Hepatocyte (in vitro differentiated cells): Measurements from ENCODE around the gene HERC6. TPM values are rescaled to one million over a fixed set of nuclear protein-coding genes. Genes with fewer than 3 reads are reported as not detected.
"Not testable (repeated sequence)": the region's sequence is repeated elsewhere in the genome, so short reads cannot be mapped to it uniquely, and the experiment has no call there.

Source experiments
- DNase-seq: peaks from one replicate; pipeline ENCODE4 v3.0.0-alpha.2; 2016; ENCODE audit warnings: low spot score
- H2AFZ ChIP-seq: fragments of 200-600 bp; sonication (generic); 2 replicates; pipeline ENCODE4 v1.6.0; 2016; ENCODE audit warnings: antibody characterized with exemption, mild to moderate bottlenecking
- H3K27ac ChIP-seq: fragments of 200-600 bp; sonication (generic); 2 replicates; pipeline ENCODE4 v1.5.1; 2016; ENCODE audit warnings: mild to moderate bottlenecking
- H3K27me3 ChIP-seq: fragments of 200-600 bp; sonication (generic); 2 replicates; pipeline ENCODE4 v1.6.1; 2016
- H3K36me3 ChIP-seq: fragments of 200-600 bp; sonication (generic); replicated peaks from 2 replicates; pipeline ENCODE4 v1.5.1; 2016; ENCODE audit warnings: low read depth; ENCODE audit not compliant: insufficient read depth
- H3K4me1 ChIP-seq: fragments of 200-600 bp; sonication (generic); 2 replicates; pipeline ENCODE4 v1.5.1; 2016; ENCODE audit warnings: mild to moderate bottlenecking, moderate library complexity; ENCODE audit not compliant: insufficient read depth
- H3K4me2 ChIP-seq: fragments of 200-600 bp; sonication (generic); 2 replicates; pipeline ENCODE4 v1.6.0; 2016
- H3K4me3 ChIP-seq: fragments of 200-600 bp; sonication (generic); 2 replicates; pipeline ENCODE4 v1.5.1; 2016; ENCODE audit warnings: mild to moderate bottlenecking
- H3K79me2 ChIP-seq: fragments of 200-600 bp; sonication (generic); 2 replicates; pipeline ENCODE4 v1.6.0; 2017; ENCODE audit warnings: mild to moderate bottlenecking
- H3K9me2 ChIP-seq: fragments of 200-600 bp; sonication (generic); replicated peaks from 2 replicates; pipeline ENCODE4 v1.6.0; 2017; ENCODE audit warnings: mild to moderate bottlenecking; ENCODE audit not compliant: insufficient read depth
- H3K9me3 ChIP-seq: fragments of 200-600 bp; sonication (generic); 2 replicates; pipeline ENCODE4 v1.5.1; 2016; ENCODE audit warnings: low read depth, mild to moderate bottlenecking
- H4K20me1 ChIP-seq: fragments of 200-600 bp; sonication (generic); 2 replicates; pipeline ENCODE4 v1.6.0; 2016; ENCODE audit warnings: mild to moderate bottlenecking; ENCODE audit not compliant: insufficient read depth, poor library complexity, severe bottlenecking
- CTCF ChIP-seq: fragments of 200-600 bp; sonication (generic); IDR thresholded peaks from 2 replicates; pipeline ENCODE4 v1.5.1; 2016; ENCODE audit warnings: antibody characterized with exemption, mild to moderate bottlenecking; ENCODE audit not compliant: poor library complexity
- EZH2 ChIP-seq: fragments of 200-600 bp; sonication (generic); IDR thresholded peaks from 2 replicates; pipeline ENCODE4 v1.6.1; 2016; ENCODE audit warnings: antibody characterized with exemption, mild to moderate bottlenecking, borderline replicate concordance
- EZH2phosphoT487 ChIP-seq: fragments of 200-600 bp; sonication (generic); IDR thresholded peaks from one replicate; pipeline ENCODE4 v1.6.1; 2018; ENCODE audit warnings: antibody characterized with exemption, mild to moderate bottlenecking, low read depth, moderate library complexity; ENCODE audit not compliant: unreplicated experiment, severe bottlenecking
- WGBS: methylation state at CpG from one replicate; pipeline ENCODE4 v1.1.6; 2016; ENCODE audit warnings: low lambda C conversion rate; ENCODE audit errors: missing lambda C conversion rate; 5-methylcytosine and 5-hydroxymethylcytosine counted together
- polyA plus RNA-seq: library from polyadenylated mRNA; unstranded; fragments of >200 nt; fragmentation: Nextera tagmentation; extraction: Ambion mirVana; gene quantifications from 2 replicates; pipeline ENCODE4 v1.2.1, GENCODE V29; 2016
- total RNA-seq: library from RNA; depleted of rRNA; stranded (reverse); fragments of >200 nt; gene quantifications from 2 replicates; pipeline ENCODE4 v1.2.3, GENCODE V29; 2014

HERC6 gene
- total and polyA plus RNA-seq, 2 experiments from 2014 or later, result 5.9 to 6.9 TPM

GRCh38 chr4:88445252-88445651 lies 66.6 kb downstream of the HERC6 start:
- no peak overlapping the region for H3K4me2 ChIP-seq
- 87% methylated on average over 4 of the region's 4 CpGs for WGBS

GRCh38 chr4:88446124-88446523 lies 67.5 kb downstream of the HERC6 start:
- Histone ChIP-seq H3K4me1 (no peaks in the 10 kb centered on the region), H3K4me3 (no peak overlapping the region), H4K20me1 (no peaks in the 10 kb centered on the region), H3K9me2 (no peaks in the 10 kb centered on the region), H3K27ac (no peak overlapping the region), H3K79me2 (no peaks in the 10 kb centered on the region), H3K27me3 (no peaks in the 10 kb centered on the region), H3K4me2 (no peak overlapping the region), H3K36me3 (no peaks in the 10 kb centered on the region), H2AFZ (no peak overlapping the region), H3K9me3 (no peaks in the 10 kb centered on the region)
- WGBS, result 88% methylated on average over 3 of the region's 3 CpGs
- no peak for DNase-seq
- TF ChIP-seq EZH2phosphoT487 (no peak), EZH2 (no peak), CTCF (no peak)

More at GRCh38 chr4:88445252-88445651, 66.6 kb downstream of the HERC6 start:
- Histone ChIP-seq H3K79me2 (no peaks in the 10 kb centered on the region), H3K27ac (no peak overlapping the region), H3K9me2 (no peaks in the 10 kb centered on the region), H3K9me3 (no peaks in the 10 kb centered on the region), H2AFZ (no peak overlapping the region), H3K36me3 (no peaks in the 10 kb centered on the region), H3K4me1 (no peaks in the 10 kb centered on the region), H3K4me3 (no peak overlapping the region), H4K20me1 (no peaks in the 10 kb centered on the region), H3K27me3 (no peaks in the 10 kb centered on the region)
- DNase-seq, result no peak
- TF ChIP-seq EZH2 (no peak), CTCF (no peak), EZH2phosphoT487 (no peak)

GRCh38 chr4:88447371-88448095 lies 68.9 kb downstream of the HERC6 start:
- 79% methylated on average over 5 of the region's 5 CpGs for WGBS
- no peaks in the 10 kb centered on the region for H3K79me2 ChIP-seq
- no peaks in the 10 kb centered on the region for H4K20me1 ChIP-seq
- no peak overlapping the region for H2AFZ ChIP-seq
- no peak for DNase-seq
- H3K4me1 ChIP-seq, result no peaks in the 10 kb centered on the region
- no peak overlapping the region for H3K4me2 ChIP-seq
- no peaks in the 10 kb centered on the region for H3K9me2 ChIP-seq
- no peaks in the 10 kb centered on the region for H3K27me3 ChIP-seq
- no peaks in the 10 kb centered on the region for H3K36me3 ChIP-seq
- H3K27ac ChIP-seq, result no peak overlapping the region
- H3K9me3 ChIP-seq, result no peaks in the 10 kb centered on the region
- TF ChIP-seq CTCF (no peak), EZH2phosphoT487 (no peak), EZH2 (no peak)
- no peak overlapping the region for H3K4me3 ChIP-seq

- H3K9me2 ChIP-seq, result not testable (repeated sequence)
- 93% methylated on average over 7 of the region's 7 CpGs for WGBS
Observed at GRCh38 chr4:88448211-88448765, 69.6 kb downstream of the HERC6 start.

More at GRCh38 chr4:88448211-88448765, 69.6 kb downstream of the HERC6 start:
- H2AFZ ChIP-seq, DNase-seq, H3K79me2 ChIP-seq, H4K20me1 ChIP-seq, H3K27ac ChIP-seq, H3K27me3 ChIP-seq, H3K9me3 ChIP-seq, H3K4me1 ChIP-seq, H3K36me3 ChIP-seq, H3K4me3 ChIP-seq, H3K4me2 ChIP-seq: not testable (repeated sequence)
